ENCODE data around the gene SLC2A8. TPM values are rescaled to one million over a fixed set of nuclear protein-coding genes. Genes with fewer than 3 reads are reported as not detected.

SLC2A8 gene
- total RNA-seq, 1 donor from 2014 or later, result 14.1 TPM

DNA sequence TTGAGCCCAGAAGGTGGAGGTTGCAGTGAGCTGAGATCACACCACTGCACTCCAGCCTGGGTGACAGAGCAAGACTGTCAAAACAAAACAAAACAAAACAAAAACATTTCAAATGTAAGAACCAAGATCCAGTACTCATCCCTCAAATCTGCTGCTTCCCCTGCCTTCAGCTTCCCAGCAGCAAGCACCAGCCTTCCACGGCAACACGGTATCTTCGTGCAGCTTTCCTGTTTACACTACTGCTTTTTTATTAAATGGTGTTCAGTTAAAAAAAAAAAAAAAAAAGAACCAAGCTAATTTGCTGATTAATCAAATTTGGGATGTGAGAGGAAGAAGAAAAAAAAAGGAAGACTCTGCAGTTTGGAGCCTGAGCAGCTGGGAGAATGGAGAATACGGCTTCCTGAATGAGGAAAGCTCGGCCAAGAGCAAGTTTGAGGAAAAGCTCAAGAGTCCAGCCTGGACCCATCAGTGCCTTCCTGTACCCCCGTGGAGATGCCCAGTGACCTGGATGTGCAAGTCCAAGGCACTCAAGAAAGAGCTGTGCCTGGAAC lies 28.0 kb upstream of the SLC2A8 start:
- Mint-ChIP-seq H3K4me3 (ENCODE audit: unreplicated experiment) (no peak overlapping the region), H3K4me1 (ENCODE audit: low read depth) (no peaks in the 10 kb centered on the region), H3K27me3 (ENCODE audit: low read depth) (no peaks in the 10 kb centered on the region), H3K9me3 (ENCODE audit: low read depth) (no peaks in the 10 kb centered on the region), H3K27ac (ENCODE audit: unreplicated experiment) (no peak overlapping the region), H3K36me3 (ENCODE audit: low read depth) (peaks cover 9% of the 10 kb centered on the region)
- no peak for TF ChIP-seq CTCF (IDR thresholded peaks at IDR 0.05)
- no peak for DNase-seq (ENCODE audit: low spot score)

- no peak for TF ChIP-seq CTCF (IDR thresholded peaks at IDR 0.05)
- Mint-ChIP-seq H3K36me3 (ENCODE audit: low read depth) (peaks cover 6% of the 10 kb centered on the region), H3K27me3 (ENCODE audit: low read depth) (peaks cover under 1% of the 10 kb centered on the region), H3K4me3 (ENCODE audit: unreplicated experiment) (no peak overlapping the region), H3K27ac (ENCODE audit: unreplicated experiment) (no peak overlapping the region), H3K9me3 (ENCODE audit: low read depth) (no peaks in the 10 kb centered on the region), H3K4me1 (ENCODE audit: low read depth) (no peaks in the 10 kb centered on the region)
- DNase-seq (ENCODE audit: low spot score), result peak; percentile 57
Observed at GRCh38 chr9:127369428-127369827, 27.5 kb upstream of the SLC2A8 start.

- Mint-ChIP-seq H3K4me3 (ENCODE audit: unreplicated experiment) (no peak overlapping the region), H3K27ac (ENCODE audit: unreplicated experiment) (no peak overlapping the region), H3K4me1 (ENCODE audit: low read depth) (no peaks in the 10 kb centered on the region), H3K27me3 (ENCODE audit: low read depth) (peaks cover 2% of the 10 kb centered on the region), H3K9me3 (ENCODE audit: low read depth) (no peaks in the 10 kb centered on the region), H3K36me3 (ENCODE audit: low read depth) (peaks cover 6% of the 10 kb centered on the region)
- no peak for TF ChIP-seq CTCF (IDR thresholded peaks at IDR 0.05)
- DNase-seq (ENCODE audit: low spot score), result peak; percentile 20
Observed at GRCh38 chr9:127370147-127370579, 26.8 kb upstream of the SLC2A8 start.

DNA sequence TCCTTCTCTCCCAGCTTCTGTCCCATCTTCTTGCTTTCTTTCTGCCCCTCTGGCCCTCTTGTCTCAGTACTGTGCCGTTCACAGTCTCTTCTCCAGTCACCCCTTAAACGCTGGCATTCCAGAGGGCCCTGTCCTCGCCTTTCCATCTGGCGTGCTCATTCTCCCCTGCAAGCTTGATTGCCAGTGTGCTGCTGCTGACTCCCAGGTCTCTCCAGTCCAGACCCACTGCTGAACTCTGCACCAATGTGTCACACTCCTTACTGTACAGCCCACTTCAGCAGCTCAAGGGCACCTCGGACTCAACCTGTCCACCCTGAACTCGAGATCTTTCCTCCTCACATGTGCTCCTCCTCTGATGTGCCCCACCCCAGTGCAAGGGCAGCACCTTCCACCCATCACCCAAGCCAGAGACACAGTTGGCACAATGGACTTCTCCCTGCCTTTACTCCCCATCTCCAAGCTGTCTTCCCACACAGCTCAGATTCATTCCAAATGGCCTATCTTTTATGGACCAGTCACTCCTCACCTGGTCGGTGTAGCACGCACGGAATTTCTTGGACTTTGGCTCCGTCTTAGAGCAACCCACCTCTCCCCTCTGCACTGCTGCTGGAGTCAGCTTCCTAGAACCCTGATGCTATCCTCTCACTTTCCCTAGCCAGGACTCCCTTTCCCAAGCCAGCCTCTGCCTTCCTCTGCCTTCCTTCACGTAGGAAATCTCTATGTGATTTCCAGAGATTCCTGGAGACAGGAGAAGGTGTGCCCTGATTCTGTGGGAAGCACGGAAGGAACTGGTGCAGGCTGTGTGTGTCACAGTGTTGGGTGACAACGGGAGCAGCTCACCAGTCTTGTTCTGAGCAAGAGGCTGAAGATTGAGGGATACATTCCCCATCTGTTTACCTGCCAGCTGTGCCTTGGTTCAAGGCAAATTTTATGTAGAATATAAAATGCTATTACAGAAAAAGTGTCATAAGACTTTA lies 26.0 kb upstream of the SLC2A8 start:
- DNase-seq (ENCODE audit: low spot score), result no peak
- H3K9me3 Mint-ChIP-seq (ENCODE audit: low read depth), result no peaks in the 10 kb centered on the region
- peaks cover 6% of the 10 kb centered on the region for H3K36me3 Mint-ChIP-seq (ENCODE audit: low read depth)
- TF ChIP-seq CTCF (IDR thresholded peaks at IDR 0.05), result no peak
- no peak overlapping the region for H3K27ac Mint-ChIP-seq (ENCODE audit: unreplicated experiment)
- H3K27me3 Mint-ChIP-seq (ENCODE audit: low read depth), result peaks cover 2% of the 10 kb centered on the region
- no peak overlapping the region for H3K4me3 Mint-ChIP-seq (ENCODE audit: unreplicated experiment)
- H3K4me1 Mint-ChIP-seq (ENCODE audit: low read depth), result no peaks in the 10 kb centered on the region

DNA sequence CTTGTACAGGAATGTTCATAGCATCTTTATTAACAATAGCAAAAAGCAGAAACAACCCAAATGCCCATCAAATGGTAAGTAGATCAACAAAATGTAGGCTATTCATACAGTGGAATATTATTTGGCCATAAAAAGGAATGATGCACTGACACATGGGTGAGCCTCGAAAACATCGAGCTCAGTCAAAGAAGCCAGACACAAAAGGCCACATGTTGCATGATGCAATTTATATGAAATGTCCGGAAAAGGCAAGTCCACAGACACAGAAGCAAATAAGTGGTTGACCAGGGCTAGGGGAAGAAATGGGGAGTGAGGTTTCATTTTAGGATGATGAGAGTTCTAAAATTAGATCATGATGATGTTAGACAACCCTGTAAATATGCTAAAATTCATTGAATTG lies 16.5 kb upstream of the SLC2A8 start:
- DNase-seq (ENCODE audit: low spot score), result no peak
- peaks cover 3% of the 10 kb centered on the region for H3K9me3 Mint-ChIP-seq (ENCODE audit: low read depth)
- H3K4me1 Mint-ChIP-seq (ENCODE audit: low read depth), result no peaks in the 10 kb centered on the region
- H3K27me3 Mint-ChIP-seq (ENCODE audit: low read depth), result peaks cover 12% of the 10 kb centered on the region
- H3K4me3 Mint-ChIP-seq (ENCODE audit: unreplicated experiment), result no peak overlapping the region
- TF ChIP-seq CTCF (IDR thresholded peaks at IDR 0.05), result no peak
- peaks cover 2% of the 10 kb centered on the region for H3K36me3 Mint-ChIP-seq (ENCODE audit: low read depth)
- H3K27ac Mint-ChIP-seq (ENCODE audit: unreplicated experiment), result peak overlapping the region; percentile 19
